ENCODE results near the gene BIRC7. TPM values are rescaled to one million over a fixed set of nuclear protein-coding genes. Genes with fewer than 3 reads are reported as not detected.

Gene BIRC7
- total RNA-seq, 1 experiment from 2014 or later: 0.17 TPM

- no peak for TF ChIP-seq MLX (CRISPR knock-in tag; IDR thresholded peaks at IDR 0.05)
- no peak for TF ChIP-seq TP53 (CRISPR knock-in tag; IDR thresholded peaks at IDR 0.05)
- no peak for TF ChIP-seq ZNF317 (CRISPR knock-in tag; IDR thresholded peaks at IDR 0.05; ENCODE audit: borderline replicate concordance, low read depth)
- no peak for TF ChIP-seq HMGA2 (CRISPR knock-in tag; IDR thresholded peaks at IDR 0.05)
- TF ChIP-seq ERG (CRISPR knock-in tag; IDR thresholded peaks at IDR 0.05): no peak
Observed at GRCh38 chr20:63224412-63225081, 11.2 kb upstream of the BIRC7 start (continued).

- ChIA-PET CTCF (interaction anchor here (1.7 to 4.8 kb wide), 16 partner anchors 10 to 272 kb away, joined by 4 to 173 read pairs (median 25); partner anchors contain the start of genes ARFGAP1, BIRC7, NKAIN4 and YTHDF1), POLR2A (interaction anchor here (1.2 kb wide), 1 partner anchor 30 kb away, joined by 4 read pairs; no protein-coding TSS in a partner anchor)
- H3K4me3 Mint-ChIP-seq: no peak overlapping the region
- H3K36me3 Mint-ChIP-seq: no peaks in the 10 kb centered on the region
- H3K27ac Mint-ChIP-seq: peak overlapping the region; percentile 53; the same call in 1 of the 2 replicates
- DNase-seq (ENCODE audit: low spot score): no peak
- H3K4me1 Mint-ChIP-seq: peaks cover 16% of the 10 kb centered on the region
- no peaks in the 10 kb centered on the region for H3K9me3 Mint-ChIP-seq
- peaks cover 7% of the 10 kb centered on the region; the same call in 1 of the 2 replicates for H3K27me3 Mint-ChIP-seq (ENCODE audit: low read depth)
- no peak for ATAC-seq
- TF ChIP-seq USF1 (CRISPR knock-in tag; IDR thresholded peaks at IDR 0.05) (no peak), ZNF281 (CRISPR knock-in tag; IDR thresholded peaks at IDR 0.05) (no peak), SP1 (CRISPR knock-in tag; conservative IDR thresholded peaks at IDR 0.05) (no peak), ZNF416 (CRISPR knock-in tag; IDR thresholded peaks at IDR 0.05) (no peak), CTCF (IDR thresholded peaks at IDR 0.05) (no peak), MLX (CRISPR knock-in tag; IDR thresholded peaks at IDR 0.05) (no peak), ZSCAN18 (CRISPR knock-in tag; IDR thresholded peaks at IDR 0.05) (no peak), ZNF425 (CRISPR knock-in tag; conservative IDR thresholded peaks at IDR 0.05) (no peak), AFF4 (CRISPR knock-in tag; IDR thresholded peaks at IDR 0.05; ENCODE audit: borderline replicate concordance) (no peak), ZBTB43 (CRISPR knock-in tag; IDR thresholded peaks at IDR 0.05) (no peak), FOXJ3 (CRISPR knock-in tag; IDR thresholded peaks at IDR 0.05; ENCODE audit: borderline replicate concordance) (no peak), CBFB (CRISPR knock-in tag; IDR thresholded peaks at IDR 0.05; ENCODE audit: low read depth) (no peak), NFE2L1 (CRISPR knock-in tag; IDR thresholded peaks at IDR 0.05) (no peak)
Observed at GRCh38 chr20:63225082-63225454, 10.6 kb upstream of the BIRC7 start.

Measured in WTC11 (cell line).